ENCODE measurements around the gene DLGAP1.

DNA sequence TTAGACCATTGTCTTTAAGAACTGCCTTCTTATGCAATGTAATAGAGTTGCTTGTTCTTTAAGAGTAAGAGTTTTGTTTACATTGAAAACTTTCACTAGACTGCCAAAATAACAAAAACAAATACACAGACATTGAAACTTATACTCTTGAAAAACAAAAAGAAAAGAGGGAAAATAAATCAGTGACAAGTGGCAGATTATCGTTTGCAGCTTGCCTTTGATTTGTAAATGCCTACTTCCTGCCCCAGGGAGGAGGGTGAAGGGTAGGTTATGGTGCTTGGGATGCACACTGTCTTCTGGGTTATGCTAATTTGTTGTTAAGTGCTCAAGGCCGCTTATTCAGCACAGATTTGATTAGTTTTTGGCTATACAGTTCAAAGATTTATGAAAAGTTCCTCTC, 806.5 kb downstream of the DLGAP1 start:
- TF ChIP-seq, protein P1, sequence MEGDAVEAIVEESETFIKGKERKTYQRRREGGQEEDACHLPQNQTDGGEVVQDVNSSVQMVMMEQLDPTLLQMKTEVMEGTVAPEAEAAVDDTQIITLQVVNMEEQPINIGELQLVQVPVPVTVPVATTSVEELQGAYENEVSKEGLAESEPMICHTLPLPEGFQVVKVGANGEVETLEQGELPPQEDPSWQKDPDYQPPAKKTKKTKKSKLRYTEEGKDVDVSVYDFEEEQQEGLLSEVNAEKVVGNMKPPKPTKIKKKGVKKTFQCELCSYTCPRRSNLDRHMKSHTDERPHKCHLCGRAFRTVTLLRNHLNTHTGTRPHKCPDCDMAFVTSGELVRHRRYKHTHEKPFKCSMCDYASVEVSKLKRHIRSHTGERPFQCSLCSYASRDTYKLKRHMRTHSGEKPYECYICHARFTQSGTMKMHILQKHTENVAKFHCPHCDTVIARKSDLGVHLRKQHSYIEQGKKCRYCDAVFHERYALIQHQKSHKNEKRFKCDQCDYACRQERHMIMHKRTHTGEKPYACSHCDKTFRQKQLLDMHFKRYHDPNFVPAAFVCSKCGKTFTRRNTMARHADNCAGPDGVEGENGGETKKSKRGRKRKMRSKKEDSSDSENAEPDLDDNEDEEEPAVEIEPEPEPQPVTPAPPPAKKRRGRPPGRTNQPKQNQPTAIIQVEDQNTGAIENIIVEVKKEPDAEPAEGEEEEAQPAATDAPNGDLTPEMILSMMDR (IDR thresholded peaks at IDR 0.05; ENCODE audit: insufficient read depth, low read length, poor library complexity, severe bottlenecking) = no peak
- no peak for TF ChIP-seq EZH2phosphoT487 (conservative IDR thresholded peaks at IDR 0.05; ENCODE audit: low read length)
